GM19467 (cell line): ENCODE data around the gene TMEM205.
"Not testable (repeated sequence)": the region's sequence is repeated elsewhere in the genome, so short reads cannot be mapped to it uniquely, and the experiment has no call there.

Source experiments
- ATAC-seq: cut with Tn5 transposase; IDR thresholded peaks from one replicate; pipeline ENCODE4 v1.9.1; 2021; ENCODE audit warnings: mild to moderate bottlenecking, moderate library complexity; ENCODE audit not compliant: unreplicated experiment

The TMEM205 gene

DNA sequence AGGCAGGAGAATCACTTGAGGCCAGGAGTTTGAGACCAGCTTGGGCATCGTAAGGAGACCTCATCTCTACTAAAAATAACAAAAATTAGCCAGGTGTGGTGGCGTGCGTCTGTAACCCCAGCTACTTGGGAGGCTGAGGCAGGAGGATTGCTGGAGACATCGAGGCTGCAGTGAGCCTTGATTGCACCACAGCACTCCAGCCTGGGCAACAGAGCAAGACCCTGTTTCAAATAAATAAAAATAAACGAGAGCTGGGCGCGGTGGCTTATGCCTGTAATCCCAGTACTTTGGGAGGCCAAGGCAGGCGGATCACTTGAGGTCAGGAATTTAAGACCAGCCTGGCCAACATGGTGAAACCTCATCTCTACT lies 6.0 kb downstream of the TMEM205 start:
- not testable (repeated sequence) for ATAC-seq

DNA sequence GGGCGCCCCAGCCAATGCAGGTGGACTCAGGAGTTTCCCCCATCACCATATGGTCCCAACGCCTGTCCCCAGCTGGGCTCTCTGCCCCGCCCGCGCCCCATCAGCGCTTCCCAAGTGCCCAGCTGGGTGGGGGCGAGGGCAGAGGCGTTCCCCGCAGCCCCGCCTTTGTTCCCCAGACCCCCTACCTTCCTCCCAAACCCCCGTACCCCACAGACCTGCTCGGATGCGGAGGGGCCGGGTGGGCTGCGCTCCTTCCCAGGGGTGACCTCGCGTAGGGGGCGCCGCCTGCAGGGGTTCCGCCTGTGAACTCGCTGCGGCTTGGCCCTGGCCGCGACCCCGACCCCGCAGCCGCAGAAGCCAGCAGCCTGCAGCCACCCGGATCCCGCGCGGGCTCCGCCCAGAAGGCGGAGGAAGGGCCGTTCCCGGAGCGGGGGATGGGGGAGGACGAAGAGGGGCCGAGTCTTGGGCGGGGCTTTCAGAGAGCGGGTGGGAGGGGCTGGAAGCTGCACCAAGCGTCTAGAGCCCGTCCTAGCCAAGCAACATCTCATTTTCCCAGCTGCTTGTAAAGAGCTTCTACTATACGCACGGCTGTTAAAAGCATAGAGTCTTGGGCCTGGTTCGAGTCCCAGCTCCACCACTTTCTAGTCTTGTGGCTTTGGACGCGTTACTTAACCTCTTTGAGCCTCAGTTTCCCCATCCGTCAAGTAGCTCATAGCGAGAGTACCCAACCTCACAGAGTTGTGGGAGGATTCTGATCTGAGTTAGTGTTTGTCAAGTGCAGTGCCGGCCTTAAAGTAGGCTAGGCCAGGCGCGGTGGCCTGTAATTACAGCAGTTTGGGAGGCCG lies 6.6 kb downstream of the TMEM205 start, which contains the start of gene RAB3D:
Gene RAB3D (minus strand): TSS at position 404 of the 845 bp plus-strand sequence. CDS start 2,258 bp downstream, outside the sequence.
- ATAC-seq: no peak

DNA sequence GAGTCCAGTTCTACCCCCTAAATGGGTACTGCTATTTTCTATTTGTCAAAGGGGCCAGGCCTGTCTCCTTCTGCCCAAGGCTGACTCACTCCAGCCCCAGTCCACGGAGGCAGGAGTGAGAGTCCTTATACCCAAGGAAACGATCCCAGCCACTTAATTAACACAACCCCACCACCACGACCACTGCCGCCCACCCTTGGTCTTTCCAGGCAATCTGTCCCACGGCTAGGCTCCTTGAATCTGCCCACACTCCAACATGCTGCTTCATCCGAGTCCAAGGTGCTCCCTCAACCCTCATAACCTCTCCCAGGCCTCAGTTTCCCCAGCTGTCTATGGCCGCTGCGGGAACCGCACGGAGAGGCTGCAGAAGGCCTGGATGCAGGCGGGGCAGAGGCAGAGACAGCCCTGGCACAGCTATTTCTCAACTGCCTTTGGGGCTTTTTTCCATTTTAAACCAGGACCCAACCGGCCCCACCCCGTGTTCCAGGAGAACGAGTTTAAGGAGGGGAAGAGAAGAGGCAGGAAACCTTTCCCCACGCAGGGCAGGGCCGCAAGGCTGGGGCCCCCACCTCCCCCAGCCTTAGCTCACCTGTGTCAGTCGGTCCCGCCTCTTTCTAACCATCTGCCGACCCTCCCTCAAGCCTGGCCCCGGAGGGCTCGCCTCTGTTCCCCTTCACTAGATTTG lies 7.4 kb downstream of the TMEM205 start:
- ATAC-seq: no peak

DNA sequence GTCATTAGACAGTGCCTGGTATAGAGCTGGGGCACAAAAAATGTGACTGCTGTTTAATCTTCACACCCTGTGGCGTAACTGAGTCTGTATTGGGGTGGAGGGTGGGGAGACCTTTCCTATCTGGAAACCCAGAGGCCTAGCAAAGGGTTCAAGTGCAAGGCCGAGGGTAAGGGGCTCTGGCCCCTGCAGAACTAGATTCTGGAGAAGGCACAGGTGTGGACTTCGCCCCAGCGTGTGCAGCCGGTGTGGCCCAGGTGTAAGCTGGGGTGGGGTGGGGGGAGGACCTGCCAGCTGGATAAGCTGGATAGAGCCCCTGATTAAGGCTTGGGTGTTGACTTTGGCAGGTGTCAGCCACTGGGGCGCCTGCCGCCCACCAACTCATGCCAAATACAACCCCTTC lies 7.9 kb downstream of the TMEM205 start:
- ATAC-seq: no peak

DNA sequence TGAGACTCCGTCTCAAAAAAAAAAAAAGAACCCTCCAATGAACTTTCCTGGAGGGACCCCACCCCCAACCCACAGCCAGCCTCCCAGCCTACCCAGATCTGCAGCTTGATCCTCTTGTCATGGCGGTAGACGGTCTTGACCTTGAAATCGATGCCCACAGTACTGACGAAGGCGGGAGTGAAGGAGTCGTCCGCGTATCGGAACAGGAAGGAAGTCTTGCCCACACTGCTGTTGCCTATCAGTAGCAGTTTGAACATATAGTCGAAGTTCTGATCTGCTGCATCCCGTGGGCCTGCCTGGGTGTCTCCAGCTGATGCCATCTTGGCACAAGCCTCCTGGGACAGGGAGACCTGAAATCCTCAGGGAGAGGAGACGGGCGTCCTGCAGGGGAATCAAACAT lies 9.0 kb downstream of the TMEM205 start:
- ATAC-seq: no peak

DNA sequence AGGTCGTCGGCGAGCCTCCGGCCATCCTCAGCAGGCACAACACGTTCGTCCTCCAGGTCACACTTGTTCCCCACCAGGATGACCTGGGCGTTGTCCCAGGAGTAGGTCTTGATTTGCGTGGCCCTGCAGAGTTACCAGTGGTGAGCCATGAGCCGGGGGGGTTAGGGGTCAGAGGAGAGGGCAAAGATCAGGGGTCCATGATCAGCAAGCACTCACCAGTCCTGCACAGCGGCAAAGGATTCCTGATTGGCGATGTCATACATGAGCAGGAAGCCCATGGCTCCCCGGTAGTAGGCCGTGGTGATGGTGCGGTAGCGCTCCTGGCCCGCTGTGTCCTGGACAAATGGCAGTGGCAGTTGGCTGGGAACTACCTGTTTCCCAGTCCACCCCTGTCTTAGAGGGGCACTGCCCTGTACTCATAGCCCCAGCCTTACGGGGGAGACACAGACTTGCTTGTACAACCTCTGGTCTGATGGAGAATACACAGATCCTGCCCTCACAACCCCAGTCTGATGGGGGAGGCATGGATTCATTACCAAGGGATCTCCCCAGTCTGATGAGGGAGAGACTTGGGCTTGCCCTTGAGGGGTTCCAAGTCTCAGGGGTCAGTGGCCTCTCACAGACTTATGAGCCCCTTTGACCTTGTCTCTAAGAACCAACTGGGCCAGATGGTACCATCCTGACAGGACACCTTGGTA lies 10.5 kb downstream of the TMEM205 start:
- no peak for ATAC-seq

DNA sequence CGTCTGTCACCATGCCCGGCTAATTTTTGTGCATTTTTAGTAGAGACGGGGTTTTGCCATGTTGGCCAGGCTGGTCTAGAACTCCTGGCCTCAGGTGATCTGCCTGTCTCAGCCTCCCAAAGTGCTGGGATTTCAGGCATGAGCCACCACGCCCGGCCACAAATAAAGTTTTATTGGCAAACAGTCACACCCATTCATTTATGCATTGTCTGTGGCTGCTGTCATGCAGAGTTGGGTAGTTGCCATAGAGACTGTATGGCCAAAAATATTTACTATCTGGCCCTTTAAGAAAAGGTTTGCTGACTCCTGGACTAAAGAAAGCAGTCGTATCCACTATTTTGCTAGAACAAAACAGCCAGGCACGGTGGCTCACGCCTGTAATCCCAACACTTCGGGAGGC lies 12.2 kb downstream of the TMEM205 start:
- not testable (repeated sequence) for ATAC-seq

DNA sequence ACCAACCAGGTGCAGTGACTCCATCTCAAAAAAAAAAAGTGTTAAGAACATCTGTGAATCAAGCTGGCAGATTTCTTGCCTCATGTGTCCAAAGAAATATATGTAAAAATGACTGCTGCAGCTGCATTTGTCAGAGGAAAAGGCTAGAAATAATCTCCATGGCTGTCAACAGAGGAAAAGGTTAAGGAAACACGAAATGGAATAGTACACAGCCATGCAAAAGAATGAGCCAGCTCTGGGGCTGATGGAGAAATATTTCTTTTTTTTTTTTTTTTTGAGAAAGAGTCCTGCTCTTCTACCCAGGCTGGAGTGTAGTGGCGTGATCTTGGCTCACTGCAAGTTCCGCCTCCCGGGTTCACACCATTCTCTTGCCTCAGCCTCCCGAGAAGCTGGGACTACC lies 13.2 kb downstream of the TMEM205 start:
- no peak for ATAC-seq

DNA sequence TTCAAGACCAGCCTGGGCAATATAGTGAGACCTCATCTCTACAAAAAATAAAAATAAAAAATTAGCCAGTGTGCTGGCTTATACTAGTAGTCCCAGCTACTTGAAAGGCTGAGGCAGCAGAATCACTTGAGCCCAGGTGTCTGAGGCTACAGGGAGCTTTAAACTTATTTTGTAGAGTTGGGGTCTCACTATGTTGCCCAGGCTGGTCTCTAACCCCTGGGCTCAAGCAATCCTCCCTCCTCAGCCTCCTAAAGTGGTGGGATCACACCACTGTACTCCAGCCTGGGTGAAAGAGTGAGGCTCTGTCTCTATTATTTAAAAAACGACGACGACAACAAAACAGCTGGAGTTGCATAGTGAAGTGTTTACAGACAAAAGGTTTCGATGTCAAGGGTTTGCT lies 14.6 kb downstream of the TMEM205 start:
- no peak for ATAC-seq

DNA sequence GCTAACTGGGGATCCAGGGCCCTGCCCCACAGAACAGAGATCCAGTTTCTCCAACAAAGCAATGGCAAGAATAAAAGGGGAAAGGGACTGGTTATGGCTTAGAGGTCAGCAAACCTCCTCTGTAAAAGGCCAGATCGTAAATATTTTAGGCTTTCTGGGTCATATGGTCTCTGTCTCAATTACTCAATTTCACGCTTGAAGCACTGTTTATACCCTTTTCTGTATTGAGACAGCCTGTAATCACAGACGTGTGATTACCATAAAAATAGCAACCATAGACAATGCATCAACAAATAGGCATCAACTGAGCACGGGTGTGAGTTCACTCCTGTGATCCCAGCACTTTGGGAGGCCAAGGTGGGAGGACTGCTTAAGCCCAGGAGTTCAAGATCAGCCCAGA lies 15.9 kb downstream of the TMEM205 start:
- no peak for ATAC-seq

DNA sequence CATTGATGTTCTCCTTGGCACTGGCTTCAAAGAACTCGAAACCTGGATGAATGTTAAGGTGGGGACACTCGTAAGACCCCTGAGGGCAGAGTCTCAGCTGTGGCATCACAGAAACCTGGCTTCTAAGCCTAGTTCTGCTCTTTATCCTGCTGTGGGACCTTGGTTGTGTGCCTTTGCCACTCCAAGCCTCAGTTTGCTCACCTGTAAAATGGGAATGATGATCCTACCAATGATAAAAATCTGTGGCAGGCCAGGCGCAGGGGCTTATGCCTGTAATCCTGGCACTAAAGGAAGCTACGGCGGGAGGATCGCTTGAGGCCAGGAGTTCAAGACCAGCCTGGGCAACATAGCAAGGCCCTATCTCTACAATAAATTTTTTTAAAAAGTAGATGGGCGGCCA lies 20.5 kb downstream of the TMEM205 start:
- ATAC-seq: no peak

DNA sequence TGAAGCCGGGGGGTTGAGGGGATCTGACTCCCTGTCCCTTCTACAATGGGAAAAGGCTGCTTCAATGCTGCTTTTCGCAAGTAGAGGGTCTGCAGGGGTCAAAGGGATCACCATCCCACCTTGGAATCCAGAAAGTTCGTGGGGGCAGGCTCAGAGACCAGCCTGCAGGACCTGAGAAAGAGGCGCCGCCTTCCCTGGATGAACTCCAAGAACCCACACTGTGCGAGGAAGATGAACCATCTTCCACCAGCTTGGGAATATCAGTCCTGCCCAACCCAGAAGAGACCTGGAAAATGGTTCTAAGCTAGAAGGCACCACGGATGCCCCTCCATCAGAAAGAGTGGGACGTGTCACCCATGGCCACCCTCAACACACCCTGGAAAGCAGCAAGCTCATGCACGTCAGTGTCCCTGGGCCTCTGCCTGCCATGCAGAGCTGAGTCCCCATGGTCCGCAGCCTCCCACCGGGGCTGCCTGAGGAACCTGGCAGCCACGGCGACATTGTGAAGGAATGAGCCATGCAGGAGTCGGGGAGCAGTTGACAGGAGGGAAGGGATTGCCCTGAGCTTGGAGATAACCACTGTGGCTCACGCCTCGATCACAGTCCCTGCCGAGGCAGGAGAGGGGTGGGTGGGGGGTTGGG lies 21.2 kb downstream of the TMEM205 start:
- ATAC-seq: no peak

DNA sequence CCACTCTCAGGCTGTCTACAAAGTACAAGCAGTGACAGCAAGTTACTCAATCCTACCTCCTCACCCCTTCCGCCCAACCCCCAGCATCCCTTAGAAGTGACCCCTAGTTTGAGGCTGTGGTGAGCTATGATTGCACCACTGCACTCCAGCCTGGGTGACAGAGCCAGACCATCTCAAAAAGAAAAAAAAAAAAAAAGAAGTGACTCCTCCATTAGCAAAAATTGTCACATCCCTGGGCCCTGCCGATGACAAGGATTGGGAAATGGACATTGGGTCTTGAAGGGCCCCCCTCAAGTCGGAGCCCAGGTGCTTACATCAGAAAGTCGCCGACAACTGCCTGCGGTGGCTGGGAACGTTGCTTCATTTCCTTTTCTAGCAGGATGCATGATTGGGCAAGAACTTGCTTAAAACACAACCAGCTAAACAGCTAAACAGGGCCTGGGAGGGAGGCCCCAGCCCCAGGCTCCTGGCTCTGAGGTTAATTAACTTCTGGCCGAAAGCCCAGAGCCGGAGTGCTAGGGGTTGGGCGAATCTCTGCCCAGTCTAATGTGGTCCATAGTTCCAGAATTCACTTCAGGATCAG lies 21.9 kb downstream of the TMEM205 start:
- peak; percentile 48 for ATAC-seq

DNA sequence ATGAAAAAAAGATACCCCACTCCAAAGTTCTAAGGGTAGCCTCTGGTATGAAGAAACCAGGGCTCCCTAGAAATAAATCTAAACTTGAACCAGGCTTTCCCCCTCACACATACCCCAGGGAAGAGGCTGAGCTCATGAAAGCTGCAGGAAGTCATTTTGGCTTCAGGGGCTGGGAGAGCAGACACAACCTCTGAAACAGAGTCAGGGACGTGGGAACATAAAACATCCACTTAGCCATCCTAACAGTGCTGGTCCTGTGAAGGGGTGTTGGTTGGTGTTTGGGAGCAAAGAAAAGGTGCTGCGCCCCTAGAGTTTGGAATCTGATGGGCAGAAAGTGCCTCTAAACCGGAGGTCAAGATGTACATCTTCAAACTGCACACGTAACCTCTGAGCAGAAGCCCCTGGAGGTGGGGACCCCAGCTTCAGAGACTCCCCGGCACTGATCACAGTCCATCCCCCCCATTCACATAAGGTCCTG lies 22.4 kb downstream of the TMEM205 start:
- no peak for ATAC-seq

DNA sequence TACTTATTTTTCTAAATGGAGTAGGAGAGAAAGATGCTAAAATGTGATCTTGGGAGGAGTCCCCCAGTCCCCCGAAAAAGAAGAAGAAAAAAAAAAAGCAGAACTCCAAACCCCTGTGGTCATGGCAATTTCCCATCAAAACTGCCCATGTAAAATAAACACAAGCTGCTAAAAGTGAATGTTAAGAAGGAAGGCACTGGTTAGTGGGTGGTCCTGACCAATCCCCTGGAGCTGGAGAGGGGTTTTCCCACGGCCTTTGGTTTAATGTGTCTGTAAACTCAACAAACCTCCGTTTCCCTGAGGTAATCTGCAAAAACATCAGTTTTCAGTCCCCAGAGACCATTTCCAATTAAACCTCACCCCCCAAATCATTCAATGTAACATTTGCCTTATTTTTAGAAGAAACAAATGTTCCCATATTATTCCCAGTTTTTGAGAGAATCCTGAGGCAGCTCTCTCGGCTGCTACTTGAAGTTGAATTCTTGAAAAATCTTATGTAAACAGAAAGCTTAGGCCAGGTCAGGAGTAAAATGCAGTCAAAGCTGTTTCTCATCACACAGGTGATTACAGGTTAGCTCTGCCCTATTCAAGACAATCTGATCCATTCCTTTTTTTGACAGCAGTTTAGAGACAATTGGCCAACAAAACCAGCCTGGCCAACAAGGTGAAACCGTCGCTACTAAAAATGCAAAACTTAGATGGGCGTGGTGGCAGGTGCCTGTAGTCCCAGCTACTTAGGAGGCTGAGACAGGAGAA lies 23.6 kb downstream of the TMEM205 start:
- ATAC-seq: no peak

DNA sequence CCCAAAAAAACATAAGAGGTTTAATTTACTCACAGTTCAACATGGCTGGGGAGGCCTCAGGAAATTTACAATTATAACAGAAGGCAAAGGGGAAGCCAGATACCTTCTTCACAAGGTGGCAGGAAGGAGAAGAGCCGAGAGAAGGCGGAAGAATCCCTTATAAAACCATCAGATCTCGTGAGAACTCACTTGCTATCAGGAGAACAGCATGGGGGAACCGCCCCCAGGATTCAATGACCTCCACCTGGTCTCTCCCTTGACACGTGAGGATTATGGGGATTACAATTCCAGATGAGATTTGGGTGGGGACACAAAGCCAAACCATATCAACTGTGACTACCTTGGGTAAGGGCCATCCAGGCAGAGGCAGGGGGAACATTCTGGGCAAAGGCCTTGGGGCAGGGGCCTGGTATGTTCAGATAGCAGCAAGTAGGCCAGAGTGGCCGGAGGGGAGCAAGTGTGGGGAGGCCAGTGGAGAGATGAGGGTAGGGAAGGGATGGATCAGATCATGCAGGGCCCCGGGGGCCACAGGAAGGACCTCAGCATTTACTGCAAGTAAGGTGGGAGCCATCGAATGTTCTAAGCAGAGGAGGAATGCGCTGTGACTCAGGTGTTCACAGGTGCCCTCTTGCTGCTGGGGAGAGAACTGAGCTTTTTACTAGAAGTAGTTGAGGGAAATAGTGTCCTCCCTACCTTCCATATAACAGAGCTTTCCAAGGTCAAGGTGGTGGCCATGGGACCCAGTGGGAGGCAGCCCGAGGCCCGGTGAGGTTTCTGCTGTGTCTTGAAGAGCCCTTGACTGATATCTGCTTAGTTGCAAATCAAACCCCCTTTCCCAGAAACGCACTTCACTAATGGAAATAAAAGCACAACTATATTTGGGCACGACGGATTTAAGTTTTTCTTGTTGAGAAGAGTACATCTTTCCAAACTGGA lies 24.6 kb downstream of the TMEM205 start:
- ATAC-seq: no peak

DNA sequence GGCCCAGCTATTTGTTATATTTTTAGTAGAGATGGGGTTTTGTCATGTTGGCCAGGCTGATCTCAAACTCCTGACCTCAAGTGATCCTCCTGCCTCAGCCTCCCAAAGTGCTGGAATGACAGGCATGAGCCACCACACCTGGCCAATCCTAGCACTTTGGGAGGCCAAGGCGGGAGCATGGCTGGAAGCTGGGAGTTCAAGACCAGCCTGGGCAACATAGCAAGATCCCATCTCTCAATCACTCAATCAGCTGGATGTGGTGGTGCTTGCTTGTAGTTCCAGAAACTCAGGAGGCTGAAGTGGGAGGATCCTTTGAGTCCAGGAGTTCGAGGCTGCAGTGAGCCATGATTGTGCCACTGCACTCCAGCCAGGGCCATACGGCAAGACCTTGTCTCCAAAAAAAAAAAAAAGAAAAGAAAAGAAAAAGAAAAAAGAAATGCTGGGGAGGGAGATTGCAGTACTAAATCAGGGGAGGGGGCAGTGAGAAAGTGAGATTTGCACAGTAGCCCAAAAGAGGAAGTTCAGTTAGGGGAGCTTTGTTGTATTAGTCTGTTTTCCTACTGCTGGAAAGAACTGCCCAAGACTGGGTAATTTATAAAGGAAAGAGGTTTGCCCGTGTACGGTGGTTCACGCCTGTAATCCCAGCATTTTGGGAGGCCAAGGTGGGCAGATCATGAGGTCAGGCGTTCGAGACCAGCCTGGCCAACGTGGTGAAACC lies 25.6 kb downstream of the TMEM205 start:
- not testable (repeated sequence) for ATAC-seq

DNA sequence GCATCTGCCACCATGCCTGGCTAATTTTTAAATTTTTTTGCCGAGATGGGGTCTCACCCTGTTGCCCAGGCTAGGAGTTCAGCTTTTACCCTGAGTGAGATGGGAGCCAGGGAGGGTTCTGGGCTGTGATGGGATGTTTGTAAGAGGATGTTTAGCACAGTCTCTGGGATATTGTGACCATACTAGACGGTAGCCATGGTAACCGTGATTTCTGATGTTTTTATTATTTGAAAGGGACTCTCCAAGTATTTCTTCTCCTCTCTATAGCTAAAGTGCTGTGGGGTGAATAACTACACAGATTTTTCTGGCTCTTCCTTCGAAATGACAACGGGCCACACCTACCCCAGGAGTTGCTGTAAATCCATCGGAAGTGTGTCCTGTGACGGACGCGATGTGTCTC lies 39.7 kb downstream of the TMEM205 start:
- no peak for ATAC-seq
